ENCODE results near the gene SLC17A6.

SLC17A6 gene

DNA sequence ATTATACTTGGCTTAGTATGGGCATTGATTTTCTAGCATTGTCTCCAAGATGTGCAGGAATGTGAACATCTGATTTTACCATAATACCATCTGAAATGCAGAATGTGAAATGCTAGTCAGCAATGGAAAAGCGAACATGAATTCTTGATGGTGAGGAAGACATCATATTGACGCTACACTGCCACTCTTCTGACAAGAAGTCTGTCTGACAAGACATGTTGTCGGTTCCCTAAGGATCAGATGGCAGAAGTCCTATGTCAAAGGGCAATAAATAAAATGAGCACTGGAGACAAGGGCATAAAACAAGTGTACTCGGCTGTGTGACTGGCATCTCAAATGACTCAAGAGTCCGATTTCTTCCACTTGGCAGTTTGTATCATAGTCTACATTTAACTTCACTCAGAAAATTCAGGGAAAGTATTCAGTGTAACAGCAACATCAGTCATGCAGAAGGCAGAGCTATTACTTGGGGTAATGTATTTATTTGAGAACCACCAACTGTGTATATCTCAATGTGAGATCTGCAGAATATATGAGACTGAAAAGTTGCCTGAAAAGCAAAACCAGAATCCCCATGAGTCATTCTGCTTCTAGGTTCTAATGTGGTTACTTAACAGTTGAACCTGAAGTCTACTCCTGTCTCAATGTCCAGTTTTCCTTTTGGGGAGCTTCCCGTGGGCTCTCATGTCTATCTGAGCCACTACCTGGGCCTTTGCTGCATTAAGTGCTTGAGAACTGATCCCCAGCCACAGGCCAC is 51.5 kb downstream of the SLC17A6 start:
- FAIRE-seq, result no peak
- TF ChIP-seq, protein P1, sequence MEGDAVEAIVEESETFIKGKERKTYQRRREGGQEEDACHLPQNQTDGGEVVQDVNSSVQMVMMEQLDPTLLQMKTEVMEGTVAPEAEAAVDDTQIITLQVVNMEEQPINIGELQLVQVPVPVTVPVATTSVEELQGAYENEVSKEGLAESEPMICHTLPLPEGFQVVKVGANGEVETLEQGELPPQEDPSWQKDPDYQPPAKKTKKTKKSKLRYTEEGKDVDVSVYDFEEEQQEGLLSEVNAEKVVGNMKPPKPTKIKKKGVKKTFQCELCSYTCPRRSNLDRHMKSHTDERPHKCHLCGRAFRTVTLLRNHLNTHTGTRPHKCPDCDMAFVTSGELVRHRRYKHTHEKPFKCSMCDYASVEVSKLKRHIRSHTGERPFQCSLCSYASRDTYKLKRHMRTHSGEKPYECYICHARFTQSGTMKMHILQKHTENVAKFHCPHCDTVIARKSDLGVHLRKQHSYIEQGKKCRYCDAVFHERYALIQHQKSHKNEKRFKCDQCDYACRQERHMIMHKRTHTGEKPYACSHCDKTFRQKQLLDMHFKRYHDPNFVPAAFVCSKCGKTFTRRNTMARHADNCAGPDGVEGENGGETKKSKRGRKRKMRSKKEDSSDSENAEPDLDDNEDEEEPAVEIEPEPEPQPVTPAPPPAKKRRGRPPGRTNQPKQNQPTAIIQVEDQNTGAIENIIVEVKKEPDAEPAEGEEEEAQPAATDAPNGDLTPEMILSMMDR (IDR thresholded peaks at IDR 0.05; ENCODE audit: insufficient read depth, missing control alignments), result no peak
- no peak for DNase-seq (ENCODE audit: insufficient read length, low spot score)

DNA sequence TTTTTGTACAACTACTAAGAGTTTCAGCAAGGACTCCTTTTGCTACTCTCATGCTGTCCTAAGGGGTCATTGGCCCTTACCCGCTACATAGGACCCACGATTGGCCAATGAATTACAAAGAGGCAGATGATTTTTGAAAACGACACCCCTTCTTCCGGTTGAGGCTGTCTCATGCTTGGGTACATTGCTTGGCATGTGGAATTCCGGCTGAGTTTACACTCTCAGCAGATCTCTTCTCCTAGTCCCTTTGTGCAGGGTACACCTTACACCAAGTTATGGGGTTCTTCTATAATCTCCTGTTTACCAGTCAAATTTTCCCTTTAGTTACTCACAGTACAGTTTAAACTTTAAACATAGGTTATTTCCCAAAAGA is 52.1 kb downstream of the SLC17A6 start:
- TF ChIP-seq, protein P1 (IDR thresholded peaks at IDR 0.05; ENCODE audit: insufficient read depth, missing control alignments), result no peak
- DNase-seq (ENCODE audit: insufficient read length, low spot score) (no peak), FAIRE-seq (no peak)

DNA sequence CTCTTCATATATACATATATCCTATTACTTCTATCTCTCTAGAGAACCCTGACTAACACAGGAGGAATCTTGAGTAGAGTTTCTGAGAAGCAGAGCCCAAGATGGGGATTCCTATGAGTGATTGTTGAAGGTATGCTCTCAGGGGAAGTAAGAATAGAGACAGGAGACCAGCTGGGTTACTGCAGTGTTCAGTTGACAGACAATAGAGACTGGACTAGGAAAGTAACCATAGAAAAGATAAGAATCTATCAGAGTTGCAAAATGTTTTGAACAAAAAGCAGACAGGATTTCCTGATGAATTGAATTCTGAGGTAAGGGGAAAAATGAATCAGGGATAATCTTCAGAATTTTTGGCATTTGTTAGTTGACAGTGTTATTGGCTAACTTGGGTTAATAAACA is 54.4 kb downstream of the SLC17A6 start:
- FAIRE-seq (no peak), DNase-seq (ENCODE audit: insufficient read length, low spot score) (no peak)
- TF ChIP-seq, protein P1 (IDR thresholded peaks at IDR 0.05; ENCODE audit: insufficient read depth, missing control alignments), result no peak

DNA sequence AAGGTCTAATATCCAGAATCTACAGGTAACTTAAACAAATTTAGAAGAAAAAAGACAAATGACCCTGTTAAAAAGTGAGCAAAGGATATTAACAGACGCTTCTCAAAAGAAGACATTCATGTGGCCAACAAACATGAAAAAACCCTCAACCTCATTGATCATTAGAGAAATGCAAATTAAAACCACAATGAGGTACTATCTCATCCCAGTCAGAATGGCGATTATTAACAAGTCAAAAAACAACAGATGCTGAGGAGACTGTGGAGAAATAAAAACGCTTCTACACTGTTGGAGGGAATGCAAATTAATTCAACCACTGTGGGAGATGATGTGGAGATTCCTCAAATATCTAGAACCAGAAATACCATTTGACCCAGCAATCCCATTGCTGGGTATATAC is 67.2 kb downstream of the SLC17A6 start:
- FAIRE-seq, result no peak
- TF ChIP-seq, protein P1 (IDR thresholded peaks at IDR 0.05; ENCODE audit: insufficient read depth, missing control alignments), result no peak
- no peak for DNase-seq (ENCODE audit: insufficient read length, low spot score)

DNA sequence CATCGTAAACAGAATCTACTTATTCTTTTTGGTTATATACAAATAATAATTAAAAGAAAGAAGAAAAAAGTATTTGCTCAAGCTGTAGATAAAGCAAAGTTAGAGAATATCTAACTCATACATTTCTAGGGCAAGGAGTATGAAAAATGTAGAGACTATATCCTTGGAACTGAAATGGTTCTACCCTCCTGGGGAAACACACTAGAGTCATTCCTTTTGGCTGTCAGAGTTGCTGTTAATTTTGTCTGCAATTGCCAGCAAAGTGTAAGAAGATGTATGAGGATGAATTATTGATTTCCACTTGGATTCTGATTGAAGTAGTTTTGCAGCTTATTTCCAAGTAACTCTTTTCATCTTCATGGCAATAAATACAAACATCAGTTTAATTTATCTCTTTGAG is 69.1 kb downstream of the SLC17A6 start:
- FAIRE-seq, result no peak
- TF ChIP-seq, protein P1 (IDR thresholded peaks at IDR 0.05; ENCODE audit: insufficient read depth, missing control alignments), result no peak
- DNase-seq (ENCODE audit: insufficient read length, low spot score), result no peak

DNA sequence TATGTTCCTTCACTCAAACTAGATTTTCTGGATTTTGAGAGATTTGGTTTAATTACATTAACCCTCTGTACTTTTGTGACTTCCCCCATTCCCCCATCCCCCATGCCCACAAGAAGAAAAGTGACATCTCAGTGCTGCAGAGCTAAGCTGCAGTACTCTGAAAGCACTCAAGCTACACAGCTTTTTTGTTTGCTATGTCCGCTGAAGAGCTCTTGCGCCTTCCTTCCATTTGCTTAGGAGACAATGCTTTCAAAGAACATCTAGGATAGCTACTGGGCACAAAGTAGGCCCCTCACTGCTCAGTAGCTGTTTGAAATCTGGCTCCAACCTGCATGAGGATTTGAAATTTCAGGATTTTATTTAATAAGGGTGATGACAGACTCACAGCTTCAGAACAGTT is 69.7 kb downstream of the SLC17A6 start:
- TF ChIP-seq, protein P1 (IDR thresholded peaks at IDR 0.05; ENCODE audit: insufficient read depth, missing control alignments), result no peak
- no peak for DNase-seq (ENCODE audit: insufficient read length, low spot score)
- FAIRE-seq, result no peak

DNA sequence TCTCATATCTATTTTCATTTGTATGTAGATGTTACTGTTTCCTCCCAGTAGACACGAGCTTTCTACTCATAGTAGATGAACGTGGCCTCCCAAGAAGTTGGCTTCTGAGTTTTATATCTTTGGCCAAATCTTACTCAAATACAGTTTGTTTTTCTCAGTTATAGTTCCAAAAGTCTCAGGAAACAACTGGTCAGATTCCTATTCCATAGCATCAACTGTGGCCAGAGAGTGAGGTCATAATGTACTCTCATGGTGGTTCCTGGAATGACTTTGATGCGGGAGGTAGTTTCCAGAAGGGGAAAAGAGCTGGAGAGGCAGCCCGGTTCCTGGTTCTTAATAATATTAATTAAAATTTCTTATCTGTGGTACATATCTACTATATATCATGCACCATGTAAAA is 77.3 kb downstream of the SLC17A6 start:
- DNase-seq (ENCODE audit: insufficient read length, low spot score) (no peak), FAIRE-seq (no peak)
- TF ChIP-seq, protein P1 (IDR thresholded peaks at IDR 0.05; ENCODE audit: insufficient read depth, missing control alignments), result no peak
